Measurements from ENCODE around the gene DDI2. TPM values are rescaled to one million over a fixed set of nuclear protein-coding genes. Genes with fewer than 3 reads are reported as not detected.

The DDI2 gene
- total and polyA plus RNA-seq, 10 of the 15 experiments (the other 5 are each of a cell fraction or from before 2014, with no cell fraction given) = 3.3 to 33.1 (median 11.6) TPM

DNA sequence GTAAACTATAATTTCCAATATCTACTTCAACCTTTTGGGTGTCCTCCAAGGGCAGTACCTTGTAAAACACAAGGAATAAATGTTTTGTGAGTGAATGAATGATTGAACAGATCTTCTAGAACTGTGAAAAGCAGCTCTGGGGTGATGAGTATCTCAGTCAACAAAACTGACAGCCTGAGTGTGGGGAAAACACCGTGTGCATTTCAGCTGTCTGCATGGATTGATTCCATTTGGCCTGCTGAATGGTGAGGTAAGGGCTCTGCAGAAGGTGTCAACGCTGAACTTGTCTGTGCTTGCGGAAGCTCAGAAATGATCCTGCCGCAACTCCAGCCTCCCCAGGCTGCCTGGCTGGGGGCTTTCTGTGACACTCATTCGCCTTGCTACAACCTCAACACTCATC, 25.0 kb upstream of the DDI2 start (continued):
- TF ChIP-seq CHD2 (IDR thresholded peaks at IDR 0.05; ENCODE audit: borderline replicate concordance, low read depth, low read length) = no peak
- TF ChIP-seq, protein P1, sequence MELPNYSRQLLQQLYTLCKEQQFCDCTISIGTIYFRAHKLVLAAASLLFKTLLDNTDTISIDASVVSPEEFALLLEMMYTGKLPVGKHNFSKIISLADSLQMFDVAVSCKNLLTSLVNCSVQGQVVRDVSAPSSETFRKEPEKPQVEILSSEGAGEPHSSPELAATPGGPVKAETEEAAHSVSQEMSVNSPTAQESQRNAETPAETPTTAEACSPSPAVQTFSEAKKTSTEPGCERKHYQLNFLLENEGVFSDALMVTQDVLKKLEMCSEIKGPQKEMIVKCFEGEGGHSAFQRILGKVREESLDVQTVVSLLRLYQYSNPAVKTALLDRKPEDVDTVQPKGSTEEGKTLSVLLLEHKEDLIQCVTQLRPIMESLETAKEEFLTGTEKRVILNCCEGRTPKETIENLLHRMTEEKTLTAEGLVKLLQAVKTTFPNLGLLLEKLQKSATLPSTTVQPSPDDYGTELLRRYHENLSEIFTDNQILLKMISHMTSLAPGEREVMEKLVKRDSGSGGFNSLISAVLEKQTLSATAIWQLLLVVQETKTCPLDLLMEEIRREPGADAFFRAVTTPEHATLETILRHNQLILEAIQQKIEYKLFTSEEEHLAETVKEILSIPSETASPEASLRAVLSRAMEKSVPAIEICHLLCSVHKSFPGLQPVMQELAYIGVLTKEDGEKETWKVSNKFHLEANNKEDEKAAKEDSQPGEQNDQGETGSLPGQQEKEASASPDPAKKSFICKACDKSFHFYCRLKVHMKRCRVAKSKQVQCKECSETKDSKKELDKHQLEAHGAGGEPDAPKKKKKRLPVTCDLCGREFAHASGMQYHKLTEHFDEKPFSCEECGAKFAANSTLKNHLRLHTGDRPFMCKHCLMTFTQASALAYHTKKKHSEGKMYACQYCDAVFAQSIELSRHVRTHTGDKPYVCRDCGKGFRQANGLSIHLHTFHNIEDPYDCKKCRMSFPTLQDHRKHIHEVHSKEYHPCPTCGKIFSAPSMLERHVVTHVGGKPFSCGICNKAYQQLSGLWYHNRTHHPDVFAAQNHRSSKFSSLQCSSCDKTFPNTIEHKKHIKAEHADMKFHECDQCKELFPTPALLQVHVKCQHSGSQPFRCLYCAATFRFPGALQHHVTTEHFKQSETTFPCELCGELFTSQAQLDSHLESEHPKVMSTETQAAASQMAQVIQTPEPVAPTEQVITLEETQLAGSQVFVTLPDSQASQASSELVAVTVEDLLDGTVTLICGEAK (IDR thresholded peaks at IDR 0.05; ENCODE audit: borderline replicate concordance) = no peak
- no peak for TF ChIP-seq MTA2 (IDR thresholded peaks at IDR 0.05; ENCODE audit: low read depth)
- TF ChIP-seq SIN3A (IDR thresholded peaks at IDR 0.05; ENCODE audit: low read depth, low read length) = no peak
- no peak for TF ChIP-seq RB1 (IDR thresholded peaks at IDR 0.05; ENCODE audit: borderline replicate concordance)
- TF ChIP-seq SREBF1 (IDR thresholded peaks at IDR 0.05; ENCODE audit: low read length) = no peak
- TF ChIP-seq ZBED1 (IDR thresholded peaks at IDR 0.05; ENCODE audit: borderline replicate concordance) = no peak
- TF ChIP-seq HDAC6 (IDR thresholded peaks at IDR 0.05; ENCODE audit: unreplicated experiment) = no peak
- no peak for TF ChIP-seq MYC (IDR thresholded peaks at IDR 0.05; ENCODE audit: insufficient read depth, insufficient read length, insufficient replicate concordance, low read length, severe bottlenecking)
- no peak for TF ChIP-seq RELB (IDR thresholded peaks at IDR 0.05; ENCODE audit: low read depth)
- TF ChIP-seq IKZF2 (IDR thresholded peaks at IDR 0.05) = no peak
- TF ChIP-seq ELK1 (IDR thresholded peaks at IDR 0.05; ENCODE audit: low read depth, low read length) = no peak

Measured in GM12878 (cell line).